Left lung (tissue), 10 donors: ENCODE results near the gene LMF2. TPM values are rescaled to one million over a fixed set of nuclear protein-coding genes. Genes with fewer than 3 reads are reported as not detected.

ENCODE experiments used
- ATAC-seq: fragments of 200-7000 bp; cut with Tn5 transposase; one replicate; pipeline ENCODE4 v1.9.1; 2020; ENCODE audit warnings: moderate library complexity
- DNase-seq, 4 donors: peaks; one replicate each; pipeline ENCODE4 v3.0.0-alpha.2; 2013 to 2020
- H3K27ac ChIP-seq, 2 donors: fragments of 200-600 bp; sonication (generic) in 1 of 2; one replicate each; pipeline versions ENCODE4 v1.5.0 to v1.8.0; 2020 to 2021
- H3K27me3 ChIP-seq, 2 donors: fragments of 200-600 bp; sonication (generic) in 1 of 2; one replicate each; pipeline versions ENCODE4 v1.5.0 to v1.8.0; 2020 to 2021
- H3K36me3 ChIP-seq, 2 donors: fragments of 200-600 bp; sonication (generic) in 1 of 2; one replicate each; pipeline versions ENCODE4 v1.5.0 to v1.8.0; 2020 to 2021
- H3K4me1 ChIP-seq, 2 donors: fragments of 200-600 bp; one replicate each; pipeline ENCODE4 v1.8.0; 2021
- H3K4me3 ChIP-seq, 2 donors: fragments of 200-600 bp; sonication (generic) in 1 of 2; one replicate each; pipeline versions ENCODE4 v1.5.0 to v1.8.0; 2020 to 2021; ENCODE audit warnings: mild to moderate bottlenecking in 1 of 2
- H3K9me3 ChIP-seq, 2 donors: fragments of 200-600 bp; sonication (generic) in 1 of 2; one replicate each; pipeline versions ENCODE4 v1.5.0 to v1.8.0; 2020 to 2021
- CTCF ChIP-seq, 2 donors: fragments of 200-600 bp; sonication (generic) in 1 of 2; IDR thresholded peaks; one replicate each; pipeline versions ENCODE4 v1.5.0 to v1.8.0; 2021; ENCODE audit warnings: antibody characterized with exemption in 2 of 2
- intact Hi-C, 2 donors: fragments of 100-400 bp; cut with DNase I; formaldehyde crosslinking; loops; one replicate each; pipeline versions ENCODE4 v1.11.2 to v1.14.2; 2022
- polyA plus RNA-seq, 6 donors: library from polyadenylated mRNA; unstranded; fragments of 120-200 nt; gene quantifications; one replicate each; pipeline ENCODE4 v1.2.1, GENCODE V29; 2013; ENCODE audit not compliant: insufficient read length in 6 of 6
- total RNA-seq, 2 donors: library from RNA; stranded (reverse); fragmentation: NEBNext Ultra II Directional; extraction: Animal tissue kit (Norgen Biotek cat#: 25700); gene quantifications; one replicate each; pipeline ENCODE4 v1.2.1, GENCODE V29; 2021
- donor health status: DM: no; HTN: yes; CAD: no.
- donor health status: DM: no; HTN: no; CAD: no.

The LMF2 gene
- total and polyA plus RNA-seq, 8 donors: 32.9 to 76.4 (median 47.1) TPM

GRCh38 chr22:50481440-50482106 lies 25.9 kb downstream of the LMF2 start, which contains the start of gene ADM2:
Gene ADM2, plus strand, starts transcription at chr22:50481543. Its CDS starts 305 bp downstream, at chr22:50481848.
- Histone ChIP-seq H3K36me3 (no peaks in the 10 kb centered on the region), H3K27ac (no peak within 1 kb of the TSS), H3K4me1 (peaks cover 5 to 15% of the 10 kb centered on the region in 2 donors), H3K27me3 (peaks cover 22 to 82% of the 10 kb centered on the region in 2 donors), H3K4me3 (peak within 1 kb of the TSS; percentile 36 to 67), H3K9me3 (no peaks in the 10 kb centered on the region)
- intact Hi-C loops: no loop called here
- peak in 2 of 4 donors; percentile 41 to 92 for DNase-seq
- TF ChIP-seq CTCF (IDR thresholded peaks at IDR 0.05): no peak
- ATAC-seq: peak; percentile 73

GRCh38 chr22:50481045-50481439 lies 26.5 kb downstream of the LMF2 start:
- H3K36me3 ChIP-seq: no peaks in the 10 kb centered on the region
- no peak for ATAC-seq
- H3K27me3 ChIP-seq: peaks cover 22 to 80% of the 10 kb centered on the region in 2 donors
- H3K4me3 ChIP-seq: peak overlapping the region; percentile 36 to 67
- no peaks in the 10 kb centered on the region for H3K9me3 ChIP-seq
- H3K4me1 ChIP-seq: peaks cover 5 to 15% of the 10 kb centered on the region in 2 donors
- intact Hi-C loops: no loop called here
- no peak for TF ChIP-seq CTCF (IDR thresholded peaks at IDR 0.05)
- peak in 1 of 4 donors; percentile 81 for DNase-seq
- H3K27ac ChIP-seq: no peak overlapping the region

- no peaks in the 10 kb centered on the region for H3K36me3 ChIP-seq
- H3K27ac ChIP-seq: no peak overlapping the region
- no peak for ATAC-seq
- peaks cover 9 to 22% of the 10 kb centered on the region in 2 donors for H3K4me1 ChIP-seq
- no peak for DNase-seq
- TF ChIP-seq CTCF (IDR thresholded peaks at IDR 0.05): no peak
- H3K27me3 ChIP-seq: peaks cover 22 to 67% of the 10 kb centered on the region in 2 donors
- no peaks in the 10 kb centered on the region for H3K9me3 ChIP-seq
- intact Hi-C loops: no loop called here
- H3K4me3 ChIP-seq: no peak overlapping the region
Measured at GRCh38 chr22:50479721-50480120, 27.8 kb downstream of the LMF2 start.

- intact Hi-C loops: no loop called here
- no peak overlapping the region for H3K4me3 ChIP-seq
- H3K27ac ChIP-seq: no peak overlapping the region
- H3K27me3 ChIP-seq: peaks cover 22 to 50% of the 10 kb centered on the region in 2 donors
- DNase-seq: no peak
- no peak for TF ChIP-seq CTCF (IDR thresholded peaks at IDR 0.05)
- ATAC-seq: no peak
- H3K4me1 ChIP-seq: peaks cover 20 to 37% of the 10 kb centered on the region in 2 donors
- no peaks in the 10 kb centered on the region for H3K36me3 ChIP-seq
- no peaks in the 10 kb centered on the region for H3K9me3 ChIP-seq
Measured at GRCh38 chr22:50477923-50478322, 29.6 kb downstream of the LMF2 start.

GRCh38 chr22:50476868-50477267 lies 30.6 kb downstream of the LMF2 start:
- H3K9me3 ChIP-seq: no peaks in the 10 kb centered on the region
- H3K27ac ChIP-seq: no peak overlapping the region
- H3K4me3 ChIP-seq: no peak overlapping the region
- no peaks in the 10 kb centered on the region for H3K36me3 ChIP-seq
- peaks cover 18 to 39% of the 10 kb centered on the region in 2 donors for H3K27me3 ChIP-seq
- DNase-seq (no peak), ATAC-seq (no peak)
- intact Hi-C loops: no loop called here
- H3K4me1 ChIP-seq: peaks cover 28 to 42% of the 10 kb centered on the region in 2 donors
- TF ChIP-seq CTCF (IDR thresholded peaks at IDR 0.05): no peak
